Measurements from ENCODE around the gene EML4.

The EML4 gene

GRCh38 chr2:42199002-42199401, 29.8 kb downstream of the EML4 start:
- no peak for TF ChIP-seq CTCF (IDR thresholded peaks at IDR 0.05)
- H3K9me3 Mint-ChIP-seq, result peaks cover 26% of the 10 kb centered on the region
- H3K27me3 Mint-ChIP-seq (ENCODE audit: low read depth, poor library complexity), result no peaks in the 10 kb centered on the region
- H3K4me3 Mint-ChIP-seq, result no peak overlapping the region
- H3K4me1 Mint-ChIP-seq, result peaks cover 16% of the 10 kb centered on the region
- H3K27ac Mint-ChIP-seq, result no peak overlapping the region
- peaks cover 40% of the 10 kb centered on the region for H3K36me3 Mint-ChIP-seq (ENCODE audit: low read depth)
- DNase-seq, result no peak

- no peak for TF ChIP-seq CTCF (IDR thresholded peaks at IDR 0.05)
- Mint-ChIP-seq H3K36me3 (ENCODE audit: low read depth) (peaks cover 40% of the 10 kb centered on the region), H3K9me3 (peaks cover 26% of the 10 kb centered on the region), H3K4me3 (no peak overlapping the region), H3K27ac (no peak overlapping the region), H3K27me3 (ENCODE audit: low read depth, poor library complexity) (no peaks in the 10 kb centered on the region), H3K4me1 (peaks cover 16% of the 10 kb centered on the region)
- DNase-seq, result no peak
These were observed 30.5 kb downstream of the EML4 start for GRCh38 chr2:42199626-42200025.

GRCh38 chr2:42200926-42201855, 32.0 kb downstream of the EML4 start:
- H3K27me3 Mint-ChIP-seq (ENCODE audit: low read depth, poor library complexity), result no peaks in the 10 kb centered on the region
- peak overlapping the region; percentile 3 for H3K27ac Mint-ChIP-seq
- peaks cover 40% of the 10 kb centered on the region for H3K36me3 Mint-ChIP-seq (ENCODE audit: low read depth)
- peaks cover 26% of the 10 kb centered on the region for H3K9me3 Mint-ChIP-seq
- H3K4me1 Mint-ChIP-seq, result peaks cover 15% of the 10 kb centered on the region
- DNase-seq, result no peak
- TF ChIP-seq CTCF (IDR thresholded peaks at IDR 0.05), result no peak
- no peak overlapping the region for H3K4me3 Mint-ChIP-seq

- Mint-ChIP-seq H3K9me3 (peaks cover 19% of the 10 kb centered on the region), H3K27ac (no peak overlapping the region), H3K4me1 (peaks cover 4% of the 10 kb centered on the region), H3K36me3 (ENCODE audit: low read depth) (peaks cover 27% of the 10 kb centered on the region), H3K4me3 (no peak overlapping the region), H3K27me3 (ENCODE audit: low read depth, poor library complexity) (no peaks in the 10 kb centered on the region)
- no peak for DNase-seq
- TF ChIP-seq CTCF (IDR thresholded peaks at IDR 0.05), result no peak
These were observed 33.5 kb downstream of the EML4 start for GRCh38 chr2:42202634-42203008.

GRCh38 chr2:42203792-42204191, 34.6 kb downstream of the EML4 start:
- Mint-ChIP-seq H3K4me1 (peaks cover 4% of the 10 kb centered on the region), H3K27ac (no peak overlapping the region), H3K4me3 (no peak overlapping the region), H3K9me3 (peaks cover 9% of the 10 kb centered on the region), H3K27me3 (ENCODE audit: low read depth, poor library complexity) (no peaks in the 10 kb centered on the region), H3K36me3 (ENCODE audit: low read depth) (peaks cover 16% of the 10 kb centered on the region)
- DNase-seq, result no peak
- TF ChIP-seq CTCF (IDR thresholded peaks at IDR 0.05), result no peak

GRCh38 chr2:42205337-42205736, 36.2 kb downstream of the EML4 start:
- Mint-ChIP-seq H3K4me3 (no peak overlapping the region), H3K9me3 (no peaks in the 10 kb centered on the region), H3K27ac (no peak overlapping the region), H3K27me3 (ENCODE audit: low read depth, poor library complexity) (no peaks in the 10 kb centered on the region), H3K4me1 (no peaks in the 10 kb centered on the region), H3K36me3 (ENCODE audit: low read depth) (peaks cover 13% of the 10 kb centered on the region)
- DNase-seq, result no peak
- TF ChIP-seq CTCF (IDR thresholded peaks at IDR 0.05), result no peak
